Lung (tissue), 12 donors: ENCODE measurements around the gene SPECC1. TPM values are rescaled to one million over a fixed set of nuclear protein-coding genes. Genes with fewer than 3 reads are reported as not detected.
"Not testable (repeated sequence)": the region's sequence is repeated elsewhere in the genome, so short reads cannot be mapped to it uniquely, and the experiment has no call there.

Experiments
- ATAC-seq: fragments of 200-7000 bp; cut with Tn5 transposase; one replicate; pipeline ENCODE4 v1.9.1; 2020; ENCODE audit warnings: moderate number of reproducible peaks; ENCODE audit not compliant: insufficient read depth, low FRiP score
- DNase-seq, 3 donors: peaks; one replicate each; pipeline ENCODE4 v3.0.0-alpha.2; 2013 to 2017
- H3K27ac ChIP-seq, 2 donors: one replicate each; pipeline ENCODE4 v1.5.1; 2013; ENCODE audit warnings: mild to moderate bottlenecking in 2 of 2, moderate library complexity in 2 of 2, control low read depth in 1 of 2, inconsistent platforms in 1 of 2, low read depth in 1 of 2, low read length in 1 of 2
- H3K27me3 ChIP-seq, 3 donors: one replicate each; pipeline ENCODE4 v1.5.1; 2013; ENCODE audit warnings: low read length in 2 of 3; ENCODE audit not compliant: control insufficient read depth in 3 of 3, insufficient read depth in 3 of 3
- H3K36me3 ChIP-seq, 4 donors: one replicate each; pipeline ENCODE4 v1.5.1; 2013; ENCODE audit warnings: low read length in 4 of 4, mild to moderate bottlenecking in 1 of 4, moderate library complexity in 1 of 4; ENCODE audit not compliant: control insufficient read depth in 4 of 4, insufficient read depth in 4 of 4
- H3K4me1 ChIP-seq, 5 donors: one replicate each; pipeline ENCODE4 v1.5.1; 2013; ENCODE audit warnings: low read length in 5 of 5, mild to moderate bottlenecking in 2 of 5, moderate library complexity in 1 of 5; ENCODE audit not compliant: control insufficient read depth in 5 of 5, insufficient read depth in 5 of 5
- H3K4me3 ChIP-seq: one replicate; pipeline ENCODE4 v1.5.1; 2013; ENCODE audit warnings: mild to moderate bottlenecking, control low read depth, moderate library complexity
- H3K9ac ChIP-seq, 2 donors: one replicate each; pipeline ENCODE4 v1.5.1; 2013; ENCODE audit warnings: low read length in 2 of 2, control low read depth in 1 of 2; ENCODE audit not compliant: insufficient read depth in 1 of 2
- H3K9me3 ChIP-seq, 4 donors: one replicate each; pipeline ENCODE4 v1.5.1; 2013; ENCODE audit warnings: low read length in 3 of 4, mild to moderate bottlenecking in 1 of 4, moderate library complexity in 1 of 4; ENCODE audit not compliant: control insufficient read depth in 4 of 4, insufficient read depth in 3 of 4
- CTCF ChIP-seq: IDR thresholded peaks from 2 replicates; pipeline ENCODE4 v1.5.1; 2012; ENCODE audit warnings: mild to moderate bottlenecking; ENCODE audit errors: control extremely low read depth, extremely low read depth
- WGBS, 2 donors: extraction: QIAGEN DNeasy Blood & Tissue Kit; methylation state at CpG; one replicate each; pipeline ENCODE4 v1.1.7; 2013; 5-methylcytosine and 5-hydroxymethylcytosine counted together
- polyA plus RNA-seq, 2 donors: library from polyadenylated mRNA; stranded (reverse); fragments of 200-250 nt; gene quantifications; one replicate each; pipeline ENCODE4 v1.2.1, GENCODE V29; 2013
- total RNA-seq, 2 donors: library from RNA; depleted of rRNA in 1 of 2; stranded (reverse); fragments of >200 nt in 1 of 2; gene quantifications; one replicate each; pipeline ENCODE4 v1.2.1, GENCODE V29; 2014 to 2021
- donor health status: control.
- donor health status: control.
- donor health status: Bipolar disorder and iron deficiency.
- donor health status: healthy.
- donor health status: DM: yes; HTN: yes; CAD: no.

SPECC1 gene
- total and polyA plus RNA-seq, 4 donors = 8.8 to 27.1 (median 14.7) TPM

- no peak overlapping the region for H3K4me3 ChIP-seq
- H3K9ac ChIP-seq = no peak overlapping the region
- no peak overlapping the region for H3K27ac ChIP-seq
- peaks cover 0 to 3% (median 1%) of the 10 kb centered on the region in 4 donors for H3K36me3 ChIP-seq
- WGBS, 2 donors = 89 to 95% methylated on average over 8 of the region's 8 CpGs
- peaks cover 0 to 9% (median 3%) of the 10 kb centered on the region in 5 donors for H3K4me1 ChIP-seq
- H3K9me3 ChIP-seq = peaks cover 0 to 2% (median 0%) of the 10 kb centered on the region in 4 donors
- H3K27me3 ChIP-seq = no peaks in the 10 kb centered on the region
- no peak for TF ChIP-seq CTCF
- DNase-seq (no peak), ATAC-seq (no peak)
Observed at GRCh38 chr17:20262226-20263114, 253.3 kb downstream of the SPECC1 start.

GRCh38 chr17:20263115-20263433 lies 253.9 kb downstream of the SPECC1 start:
- not testable (repeated sequence) for H3K9me3 ChIP-seq, DNase-seq, H3K4me3 ChIP-seq, H3K9ac ChIP-seq, ATAC-seq, H3K36me3 ChIP-seq, H3K27me3 ChIP-seq, H3K27ac ChIP-seq
- H3K4me1 ChIP-seq = peaks cover 0 to 13% (median 3%) of the 10 kb centered on the region in 5 donors
- 65 to 80% methylated on average over 5 of the region's 5 CpGs for WGBS, 2 donors

DNA sequence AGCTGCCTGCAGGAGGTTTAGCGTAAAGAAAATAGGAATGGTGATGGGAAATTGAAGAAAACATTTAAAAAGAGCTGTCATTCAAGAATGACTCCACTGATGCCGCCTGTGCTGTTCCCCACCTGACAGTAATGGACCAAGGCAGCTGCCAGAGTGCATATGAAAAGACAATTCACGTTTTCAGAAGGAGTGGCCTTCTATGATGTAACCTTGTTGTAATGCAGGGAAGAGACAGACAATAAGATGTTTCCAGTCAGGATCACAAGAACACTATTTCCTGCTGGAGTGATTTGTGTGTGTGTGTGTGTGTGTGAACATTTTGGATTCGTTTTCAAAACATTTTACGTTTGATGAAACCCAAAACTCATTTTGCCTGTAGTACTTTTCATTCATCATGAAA lies 254.4 kb downstream of the SPECC1 start:
- no peak overlapping the region for H3K9ac ChIP-seq
- H3K4me3 ChIP-seq = no peak overlapping the region
- H3K9me3 ChIP-seq = no peaks in the 10 kb centered on the region
- ATAC-seq (no peak), DNase-seq (no peak)
- WGBS, 2 donors = 75 to 77% methylated on average over 5 of the region's 5 CpGs
- no peaks in the 10 kb centered on the region for H3K27me3 ChIP-seq
- H3K36me3 ChIP-seq = peaks cover 0 to 2% (median under 1%) of the 10 kb centered on the region in 4 donors
- H3K4me1 ChIP-seq = peaks cover 0 to 13% (median 3%) of the 10 kb centered on the region in 5 donors
- no peak overlapping the region for H3K27ac ChIP-seq
- no peak for TF ChIP-seq CTCF

DNA sequence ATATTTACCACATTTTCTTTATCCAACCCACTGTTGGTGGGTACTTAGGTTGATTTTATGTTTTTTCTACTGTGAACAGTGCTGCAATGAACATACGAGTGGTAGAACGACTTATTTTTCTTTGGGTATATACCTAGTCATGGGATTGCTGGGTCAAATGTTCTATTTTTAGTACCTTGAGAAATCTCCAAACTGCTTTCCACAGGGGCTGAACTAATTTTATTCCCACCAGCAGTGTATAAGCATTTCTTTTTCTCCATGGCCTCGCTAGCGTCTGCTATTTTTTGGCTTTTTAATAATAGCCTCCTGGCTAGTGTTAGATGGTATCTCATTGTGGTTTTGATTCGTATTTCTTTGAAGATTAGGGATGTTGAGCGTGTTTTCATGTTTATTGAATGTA lies 255.8 kb downstream of the SPECC1 start:
- DNase-seq = no peak
- WGBS, 2 donors = 84 to 89% methylated on average over 6 of the region's 6 CpGs
- H3K36me3 ChIP-seq = peaks cover 0 to 1% (median 0%) of the 10 kb centered on the region in 4 donors
- no peak for TF ChIP-seq CTCF
- no peaks in the 10 kb centered on the region for H3K9me3 ChIP-seq
- no peak for ATAC-seq
- H3K27ac ChIP-seq = no peak overlapping the region
- H3K4me3 ChIP-seq = no peak overlapping the region
- no peaks in the 10 kb centered on the region for H3K27me3 ChIP-seq
- no peak overlapping the region for H3K9ac ChIP-seq
- H3K4me1 ChIP-seq = peaks cover 0 to 13% (median 3%) of the 10 kb centered on the region in 5 donors
